A673 (cell line): ENCODE measurements around the gene SPEG. TPM values are rescaled to one million over a fixed set of nuclear protein-coding genes. Genes with fewer than 3 reads are reported as not detected.

Source experiments
- BruUV-seq: library from RNA; stranded (reverse); fragments of 400-500 nt; replicated peaks from 2 replicates; lab custom pipeline; 2021; lab: Mats Ljungman, UMichigan
- CTCF ChIA-PET: fragments of 300-600 bp; sonication (Branson Sonifier 250); formaldehyde crosslinking; loops from one replicate; lab custom pipeline; 2022; ENCODE audit warnings: antibody characterized with exemption; lab: Charles Lee
- POLR2A ChIA-PET: fragments of 300-600 bp; sonication (Branson Sonifier 250); formaldehyde crosslinking; loops from one replicate; lab custom pipeline; 2022; ENCODE audit warnings: antibody characterized with exemption; ENCODE audit not compliant: low non-redundant PET; lab: Charles Lee
- DNase-seq: peaks from one replicate; pipeline ENCODE4 v3.0.0-alpha.2; 2015; ENCODE audit warnings: low spot score
- H3K27ac ChIP-seq: fragments of 200-600 bp; sonication (generic); 2 replicates; pipeline ENCODE4 v1.5.1; 2016; ENCODE audit warnings: mixed run types, low read depth, mild to moderate bottlenecking, mixed read lengths, antibody characterized with exemption, low read length; ENCODE audit not compliant: poor library complexity, severe bottlenecking
- H3K27me3 ChIP-seq: fragments of 200-600 bp; sonication (generic); replicated peaks from 2 replicates; pipeline ENCODE4 v1.6.1; 2017; ENCODE audit warnings: mixed run types, low read depth, mild to moderate bottlenecking, mixed read lengths, antibody characterized with exemption, low read length; ENCODE audit not compliant: insufficient read depth, poor library complexity
- H3K36me3 ChIP-seq: fragments of 200-600 bp; sonication (generic); 2 replicates; pipeline ENCODE4 v1.6.1; 2016; ENCODE audit warnings: mixed run types, mild to moderate bottlenecking, mixed read lengths, antibody characterized with exemption, low read length; ENCODE audit not compliant: insufficient read depth, poor library complexity, severe bottlenecking
- H3K4me1 ChIP-seq: fragments of 200-600 bp; sonication (generic); 2 replicates; pipeline ENCODE4 v1.6.1; 2017; ENCODE audit warnings: mixed run types, mild to moderate bottlenecking, mixed read lengths, antibody characterized with exemption, low read length; ENCODE audit not compliant: insufficient read depth, poor library complexity, severe bottlenecking
- H3K4me3 ChIP-seq: fragments of 200-600 bp; sonication (generic); 2 replicates; pipeline ENCODE4 v1.5.1; 2016; ENCODE audit warnings: low read depth, mixed run types, mild to moderate bottlenecking, mixed read lengths, low read length; ENCODE audit not compliant: poor library complexity, severe bottlenecking
- H3K9me3 ChIP-seq: fragments of 200-600 bp; sonication (generic); 2 replicates; pipeline ENCODE4 v1.6.1; 2016; ENCODE audit warnings: mixed run types, low read depth, mild to moderate bottlenecking, mixed read lengths, antibody characterized with exemption, low read length; ENCODE audit not compliant: poor library complexity, severe bottlenecking
- CTCF ChIP-seq: fragments of 300-800, 200-600 bp; sonication (generic); conservative IDR thresholded peaks from 2 replicates; pipeline ENCODE4 v1.5.1; 2017; ENCODE audit warnings: low read depth, mild to moderate bottlenecking, antibody characterized with exemption, low read length, moderate library complexity, mixed read lengths
- EZH2 ChIP-seq: fragments of 200-600 bp; sonication (generic); IDR thresholded peaks from 2 replicates; pipeline ENCODE4 v1.6.1; 2017; ENCODE audit warnings: borderline replicate concordance, low read depth, mild to moderate bottlenecking, mixed read lengths, antibody characterized with exemption, low read length; ENCODE audit not compliant: poor library complexity, severe bottlenecking
- intact Hi-C: fragments of 100-400 bp; cut with micrococcal nuclease; formaldehyde crosslinking; loops from one replicate; pipeline ENCODE4 v1.10.0; 2022; ENCODE audit not compliant: unreplicated experiment
- total RNA-seq: library from RNA; stranded (reverse); gene quantifications from 2 replicates; pipeline ENCODE4 v1.2.3, GENCODE V29; 2021

The SPEG gene
- total RNA-seq, 1 experiment from 2014 or later: 8.4 TPM

GRCh38 chr2:219448776-219449341, 14.2 kb downstream of the SPEG start:
- peaks cover 10% of the 10 kb centered on the region for H3K4me1 ChIP-seq
- no peaks in the 10 kb centered on the region for H3K9me3 ChIP-seq
- no TSS peak for BruUV-seq
- no peak overlapping the region for H3K27ac ChIP-seq
- H3K36me3 ChIP-seq: no peaks in the 10 kb centered on the region
- intact Hi-C loops: no loop called here
- POLR2A ChIA-PET: no interaction called here
- CTCF ChIA-PET: no interaction called here
- H3K27me3 ChIP-seq: no peaks in the 10 kb centered on the region
- TF ChIP-seq EZH2: no peak
- TF ChIP-seq CTCF: no peak
- no peak for DNase-seq
- H3K4me3 ChIP-seq: no peak overlapping the region

GRCh38 chr2:219449609-219450008, 15.0 kb downstream of the SPEG start:
- H3K4me1 ChIP-seq: peaks cover 10% of the 10 kb centered on the region
- H3K4me3 ChIP-seq: no peak overlapping the region
- no peak for DNase-seq
- no TSS peak for BruUV-seq
- H3K36me3 ChIP-seq: no peaks in the 10 kb centered on the region
- ChIA-PET POLR2A (interaction anchor here (0.6 kb wide), 1 partner anchor 16 kb away, joined by 5 read pairs; no protein-coding TSS in a partner anchor), CTCF (no interaction called here)
- H3K27ac ChIP-seq: no peak overlapping the region
- TF ChIP-seq EZH2: no peak
- TF ChIP-seq CTCF: no peak
- intact Hi-C loops: no loop called here
- no peaks in the 10 kb centered on the region for H3K27me3 ChIP-seq
- no peaks in the 10 kb centered on the region for H3K9me3 ChIP-seq

GRCh38 chr2:219451661-219452360, 17.2 kb downstream of the SPEG start:
- no peaks in the 10 kb centered on the region for H3K9me3 ChIP-seq
- POLR2A ChIA-PET: no interaction called here
- no TSS peak for BruUV-seq

More at GRCh38 chr2:219451661-219452360, 17.2 kb downstream of the SPEG start:
- no peak for DNase-seq
- no peaks in the 10 kb centered on the region for H3K27me3 ChIP-seq
- TF ChIP-seq CTCF (no peak), EZH2 (no peak)
- H3K4me3 ChIP-seq: no peak overlapping the region
- intact Hi-C loops: no loop called here
- H3K4me1 ChIP-seq: peaks cover 5% of the 10 kb centered on the region
- CTCF ChIA-PET: no interaction called here
- no peak overlapping the region for H3K27ac ChIP-seq
- H3K36me3 ChIP-seq: no peaks in the 10 kb centered on the region
